ENCODE results near the gene ARHGAP21.
A peak's percentile ranks its signal among the peaks of the same experiment; 100 is the strongest.

The ARHGAP21 gene

GRCh38 chr10:24579448-24579847, 144.2 kb downstream of the ARHGAP21 start:
- no peak for DNase-seq (ENCODE audit: low read depth in 2 of 3, low spot score in 1 of 3)

- no peak for DNase-seq (ENCODE audit: low read depth in 2 of 3, low spot score in 1 of 3)
Observed at GRCh38 chr10:24575481-24576002, 148.1 kb downstream of the ARHGAP21 start.

- no peak for DNase-seq (ENCODE audit: low read depth in 2 of 3, low spot score in 1 of 3)
Observed at GRCh38 chr10:24574578-24575155, 149.0 kb downstream of the ARHGAP21 start.

GRCh38 chr10:24574161-24574560, 149.5 kb downstream of the ARHGAP21 start:
- no peak for DNase-seq (ENCODE audit: low read depth in 2 of 3, low spot score in 1 of 3)

GRCh38 chr10:24571870-24572450, 151.7 kb downstream of the ARHGAP21 start:
- DNase-seq (ENCODE audit: low read depth in 2 of 3, low spot score in 1 of 3), result no peak

- DNase-seq (ENCODE audit: low read depth in 2 of 3, low spot score in 1 of 3), result no peak
Observed at GRCh38 chr10:24570658-24571426, 152.8 kb downstream of the ARHGAP21 start.

GRCh38 chr10:24569828-24570657, 153.6 kb downstream of the ARHGAP21 start:
- DNase-seq (ENCODE audit: low read depth in 2 of 3, low spot score in 1 of 3), result no peak

- no peak for DNase-seq (ENCODE audit: low read depth in 2 of 3, low spot score in 1 of 3)
Observed at GRCh38 chr10:24569330-24569796, 154.3 kb downstream of the ARHGAP21 start.

GRCh38 chr10:24568042-24568441, 155.6 kb downstream of the ARHGAP21 start:
- DNase-seq (ENCODE audit: low read depth in 2 of 3, low spot score in 1 of 3), result no peak

- DNase-seq (ENCODE audit: low read depth in 2 of 3, low spot score in 1 of 3), result no peak
Observed at GRCh38 chr10:24561453-24561852, 162.2 kb downstream of the ARHGAP21 start.

GRCh38 chr10:24556750-24557742, 166.6 kb downstream of the ARHGAP21 start:
- peak in 1 of 3 donors; percentile 6 for DNase-seq (ENCODE audit: low read depth in 2 of 3, low spot score in 1 of 3)

- DNase-seq (ENCODE audit: low read depth in 2 of 3, low spot score in 1 of 3), result no peak
Observed at GRCh38 chr10:24556126-24556749, 167.4 kb downstream of the ARHGAP21 start.

- DNase-seq (ENCODE audit: low read depth in 2 of 3, low spot score in 1 of 3), result no peak
Observed at GRCh38 chr10:24554036-24554435, 169.7 kb downstream of the ARHGAP21 start.

GRCh38 chr10:24553051-24553612, 170.6 kb downstream of the ARHGAP21 start:
- no peak for DNase-seq (ENCODE audit: low read depth in 2 of 3, low spot score in 1 of 3)

GRCh38 chr10:24552346-24553016, 171.2 kb downstream of the ARHGAP21 start:
- peak; percentile 8 to 12 (median 9) for DNase-seq (ENCODE audit: low read depth in 2 of 3, low spot score in 1 of 3)

- no peak for DNase-seq (ENCODE audit: low read depth in 2 of 3, low spot score in 1 of 3)
Observed at GRCh38 chr10:24551161-24551560, 172.5 kb downstream of the ARHGAP21 start.

- no peak for DNase-seq (ENCODE audit: low read depth in 2 of 3, low spot score in 1 of 3)
Observed at GRCh38 chr10:24550680-24551079, 173.0 kb downstream of the ARHGAP21 start.

- DNase-seq (ENCODE audit: low read depth in 2 of 3, low spot score in 1 of 3), result no peak
Observed at GRCh38 chr10:24545585-24545984, 178.1 kb downstream of the ARHGAP21 start.

GRCh38 chr10:24544776-24545175, 178.9 kb downstream of the ARHGAP21 start:
- no peak for DNase-seq (ENCODE audit: low read depth in 2 of 3, low spot score in 1 of 3)

Measured in stimulated activated CD4-positive, alpha-beta T cell treated with anti-CD3 and anti-CD28 coated beads, Interleukin-12 subunit alpha, Interleukin-12 subunit beta, amount 100 ng/mL, for 48 hours (primary cell).